Lower leg skin (tissue), 4 donors: Measurements from ENCODE around the gene DNAH14. TPM values are rescaled to one million over a fixed set of nuclear protein-coding genes. Genes with fewer than 3 reads are reported as not detected.

Experiments used
- DNase-seq, 2 donors: peaks; one replicate each; pipeline ENCODE4 v3.0.0-alpha.2; 2019; ENCODE audit warnings: low spot score in 2 of 2
- H3K4me3 ChIP-seq: fragments of 200-600 bp; sonication (generic); 2 replicates; pipeline ENCODE4 v1.5.1; 2017; ENCODE audit warnings: mild to moderate bottlenecking, low read depth; ENCODE audit not compliant: poor library complexity, severe bottlenecking
- CTCF ChIP-seq, 3 donors: fragments of 450-650 bp; IDR thresholded peaks; one replicate each; pipeline ENCODE4 v1.5.1; 2016; ENCODE audit warnings: antibody characterized with exemption in 3 of 3, mild to moderate bottlenecking in 3 of 3, moderate library complexity in 2 of 3
- POLR2A ChIP-seq, 2 donors: fragments of 450-650 bp; IDR thresholded peaks; one replicate each; pipeline ENCODE4 v1.6.1; 2016 to 2017; ENCODE audit warnings: antibody characterized with exemption in 2 of 2, mild to moderate bottlenecking in 1 of 2, moderate library complexity in 1 of 2
- WGBS, 2 donors: methylation state at CpG; one replicate each; pipeline ENCODE4 v1.1.5; 2018; 5-methylcytosine and 5-hydroxymethylcytosine counted together
- intact Hi-C: fragments of 100-400 bp; cut with DNase I; formaldehyde crosslinking; loops from one replicate; pipeline ENCODE4 v1.15.0; 2023; ENCODE audit warnings: low total_unique reads
- total RNA-seq, 4 donors: library from RNA; depleted of rRNA; stranded (reverse); fragments of >200 nt; gene quantifications; one replicate each; pipeline ENCODE4 v1.1.0, GENCODE V29; 2016

DNAH14 gene
- total RNA-seq, 4 donors from 2014 or later = 0.84 to 3.0 (median 1.8) TPM

GRCh38 chr1:225259542-225259941, 330.1 kb downstream of the DNAH14 start:
- intact Hi-C loops = no loop called here
- WGBS, 2 donors = 90 to 93% methylated on average over 1 of the region's 1 CpG
- no peak for DNase-seq
- TF ChIP-seq CTCF (IDR thresholded peaks at IDR 0.05) (no peak), POLR2A (IDR thresholded peaks at IDR 0.05) (no peak)
- no peak overlapping the region for H3K4me3 ChIP-seq

- intact Hi-C loops = no loop called here
- 81 to 84% methylated on average over 1 of the region's 1 CpG for WGBS, 2 donors
- H3K4me3 ChIP-seq = no peak overlapping the region
- no peak for TF ChIP-seq POLR2A (IDR thresholded peaks at IDR 0.05)
- TF ChIP-seq CTCF (IDR thresholded peaks at IDR 0.05) = no peak
- no peak for DNase-seq
Observed at GRCh38 chr1:225260319-225260718, 330.8 kb downstream of the DNAH14 start.

- no peak for DNase-seq
- intact Hi-C loops = no loop called here
- TF ChIP-seq POLR2A (IDR thresholded peaks at IDR 0.05) = no peak
- no peak for TF ChIP-seq CTCF (IDR thresholded peaks at IDR 0.05)
- no peak overlapping the region for H3K4me3 ChIP-seq
- WGBS, 2 donors = 91 to 97% methylated on average over 3 of the region's 3 CpGs
Observed at GRCh38 chr1:225277445-225277844, 348.0 kb downstream of the DNAH14 start.

- no peak overlapping the region for H3K4me3 ChIP-seq
- DNase-seq = no peak
- TF ChIP-seq CTCF (IDR thresholded peaks at IDR 0.05) (no peak), POLR2A (IDR thresholded peaks at IDR 0.05) (no peak)
- intact Hi-C loops = no loop called here
Observed at GRCh38 chr1:225280563-225280962, 351.1 kb downstream of the DNAH14 start.

GRCh38 chr1:225290244-225290643, 360.8 kb downstream of the DNAH14 start:
- H3K4me3 ChIP-seq = no peak overlapping the region
- WGBS, 2 donors = 83 to 88% methylated on average over 1 of the region's 1 CpG
- no peak for TF ChIP-seq POLR2A (IDR thresholded peaks at IDR 0.05)
- no peak for TF ChIP-seq CTCF (IDR thresholded peaks at IDR 0.05)
- DNase-seq = no peak
- intact Hi-C loops = no loop called here

GRCh38 chr1:225299624-225300023, 370.1 kb downstream of the DNAH14 start:
- intact Hi-C loops = no loop called here
- DNase-seq = no peak
- 62 to 73% methylated on average over 2 of the region's 2 CpGs for WGBS, 2 donors
- no peak overlapping the region for H3K4me3 ChIP-seq
- TF ChIP-seq CTCF (IDR thresholded peaks at IDR 0.05) = no peak
- TF ChIP-seq POLR2A (IDR thresholded peaks at IDR 0.05) = no peak
